ENCODE data around the gene TNFRSF25.

TNFRSF25 gene

GRCh38 chr1:6483017-6483760, 17.2 kb upstream of the TNFRSF25 start:
- in situ Hi-C loops (cut with HindIII; ENCODE audit: low sequenced_read_pairs): no loop called here
- no peak for DNase-seq (ENCODE audit: low read depth, low spot score)
- TF ChIP-seq, protein P1, sequence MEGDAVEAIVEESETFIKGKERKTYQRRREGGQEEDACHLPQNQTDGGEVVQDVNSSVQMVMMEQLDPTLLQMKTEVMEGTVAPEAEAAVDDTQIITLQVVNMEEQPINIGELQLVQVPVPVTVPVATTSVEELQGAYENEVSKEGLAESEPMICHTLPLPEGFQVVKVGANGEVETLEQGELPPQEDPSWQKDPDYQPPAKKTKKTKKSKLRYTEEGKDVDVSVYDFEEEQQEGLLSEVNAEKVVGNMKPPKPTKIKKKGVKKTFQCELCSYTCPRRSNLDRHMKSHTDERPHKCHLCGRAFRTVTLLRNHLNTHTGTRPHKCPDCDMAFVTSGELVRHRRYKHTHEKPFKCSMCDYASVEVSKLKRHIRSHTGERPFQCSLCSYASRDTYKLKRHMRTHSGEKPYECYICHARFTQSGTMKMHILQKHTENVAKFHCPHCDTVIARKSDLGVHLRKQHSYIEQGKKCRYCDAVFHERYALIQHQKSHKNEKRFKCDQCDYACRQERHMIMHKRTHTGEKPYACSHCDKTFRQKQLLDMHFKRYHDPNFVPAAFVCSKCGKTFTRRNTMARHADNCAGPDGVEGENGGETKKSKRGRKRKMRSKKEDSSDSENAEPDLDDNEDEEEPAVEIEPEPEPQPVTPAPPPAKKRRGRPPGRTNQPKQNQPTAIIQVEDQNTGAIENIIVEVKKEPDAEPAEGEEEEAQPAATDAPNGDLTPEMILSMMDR (IDR thresholded peaks at IDR 0.05; ENCODE audit: low read depth, low read length): no peak
- no peak overlapping the region for H3K4me3 ChIP-seq (ENCODE audit: low read depth, low read length)

DNA sequence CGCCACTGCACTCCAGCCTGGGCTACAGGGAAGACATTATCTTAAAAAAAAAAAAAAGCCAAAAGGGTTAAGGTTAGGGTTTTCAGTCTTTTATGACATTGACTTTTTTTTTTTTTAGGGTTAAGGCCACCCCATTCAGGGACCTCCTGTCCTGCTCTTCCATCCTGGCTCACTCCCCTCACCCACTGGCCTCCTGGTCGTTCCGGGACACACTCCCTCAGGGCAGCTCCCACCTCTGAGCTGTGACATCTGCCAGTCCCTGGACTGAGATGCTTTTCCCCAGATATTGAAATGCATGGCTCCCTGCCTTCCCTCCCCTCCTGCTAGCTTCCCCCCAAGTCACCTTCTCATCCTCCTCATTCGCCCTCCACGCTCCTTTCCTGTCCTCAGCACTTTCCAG, 15.8 kb upstream of the TNFRSF25 start:
- DNase-seq (ENCODE audit: low read depth, low spot score): no peak
- in situ Hi-C loops (cut with HindIII; ENCODE audit: low sequenced_read_pairs): no loop called here
- no peak overlapping the region for H3K4me3 ChIP-seq (ENCODE audit: low read depth, low read length)
- TF ChIP-seq, protein P1 (IDR thresholded peaks at IDR 0.05; ENCODE audit: low read depth, low read length): no peak

- TF ChIP-seq, protein P1 (IDR thresholded peaks at IDR 0.05; ENCODE audit: low read depth, low read length): no peak
- H3K4me3 ChIP-seq (ENCODE audit: low read depth, low read length): no peak overlapping the region
- DNase-seq (ENCODE audit: low read depth, low spot score): no peak
- in situ Hi-C loops (cut with HindIII; ENCODE audit: low sequenced_read_pairs): no loop called here
These were observed 11.3 kb upstream of the TNFRSF25 start for GRCh38 chr1:6477039-6477820.

GRCh38 chr1:6476483-6476882, 10.5 kb upstream of the TNFRSF25 start:
- in situ Hi-C loops (cut with HindIII; ENCODE audit: low sequenced_read_pairs): no loop called here
- DNase-seq (ENCODE audit: low read depth, low spot score): no peak
- H3K4me3 ChIP-seq (ENCODE audit: low read depth, low read length): no peak overlapping the region
- TF ChIP-seq, protein P1 (IDR thresholded peaks at IDR 0.05; ENCODE audit: low read depth, low read length): no peak

DNA sequence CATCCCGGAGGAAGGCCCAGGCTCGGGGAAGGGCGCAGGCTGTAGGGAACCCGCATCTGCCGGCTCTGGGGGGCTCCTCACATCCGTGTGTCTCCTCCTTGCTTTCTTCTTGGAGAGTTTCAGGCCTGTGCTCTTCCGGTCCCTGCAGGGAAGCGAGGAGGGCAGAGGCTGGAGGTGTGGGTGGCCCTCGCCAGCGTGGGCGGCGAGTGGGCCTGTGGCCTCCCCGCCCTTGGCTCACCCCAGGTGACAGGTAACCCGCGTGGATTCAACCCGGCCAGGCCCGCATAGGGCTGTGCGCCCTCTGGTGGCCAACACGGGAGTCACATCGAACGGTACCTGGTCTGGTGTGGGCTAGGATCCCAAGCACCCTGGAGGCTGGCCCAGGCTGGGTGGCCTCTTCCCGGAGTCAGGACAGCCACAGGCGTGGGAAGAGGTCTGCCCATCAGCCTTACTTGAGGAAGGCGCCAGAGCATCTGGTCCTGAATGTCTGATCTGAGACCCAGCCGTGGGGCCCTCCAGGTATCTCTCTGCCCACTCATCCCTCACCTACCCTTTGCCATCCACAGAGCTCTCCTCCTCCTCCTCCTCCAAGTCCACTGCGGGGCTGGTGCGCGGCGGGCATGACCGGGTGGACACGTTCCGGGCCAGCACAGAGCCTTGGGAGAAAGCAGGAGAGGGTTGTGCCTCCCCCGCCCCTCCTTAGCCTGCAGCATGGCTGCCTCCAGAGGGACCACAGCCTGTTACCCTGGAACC, 9.6 kb upstream of the TNFRSF25 start:
- H3K4me3 ChIP-seq (ENCODE audit: low read depth, low read length): no peak overlapping the region
- TF ChIP-seq, protein P1 (IDR thresholded peaks at IDR 0.05; ENCODE audit: low read depth, low read length): peak; percentile 96
- in situ Hi-C loops (cut with HindIII; ENCODE audit: low sequenced_read_pairs): no loop called here
- DNase-seq (ENCODE audit: low read depth, low spot score): no peak

GRCh38 chr1:6474815-6475282, 8.9 kb upstream of the TNFRSF25 start:
- no peak overlapping the region for H3K4me3 ChIP-seq (ENCODE audit: low read depth, low read length)
- in situ Hi-C loops (cut with HindIII; ENCODE audit: low sequenced_read_pairs): no loop called here
- TF ChIP-seq, protein P1 (IDR thresholded peaks at IDR 0.05; ENCODE audit: low read depth, low read length): no peak
- DNase-seq (ENCODE audit: low read depth, low spot score): no peak

Data from astrocyte of the spinal cord (primary cell).